GM18868 (cell line): Measurements from ENCODE around the gene RTN4RL1.
"Not testable (repeated sequence)": the region's sequence is repeated elsewhere in the genome, so short reads cannot be mapped to it uniquely, and the experiment has no call there.

ENCODE experiments used
- ATAC-seq: cut with Tn5 transposase; IDR thresholded peaks from one replicate; pipeline ENCODE4 v1.9.1; 2021; ENCODE audit warnings: mild to moderate bottlenecking, moderate library complexity; ENCODE audit not compliant: unreplicated experiment

Gene RTN4RL1

DNA sequence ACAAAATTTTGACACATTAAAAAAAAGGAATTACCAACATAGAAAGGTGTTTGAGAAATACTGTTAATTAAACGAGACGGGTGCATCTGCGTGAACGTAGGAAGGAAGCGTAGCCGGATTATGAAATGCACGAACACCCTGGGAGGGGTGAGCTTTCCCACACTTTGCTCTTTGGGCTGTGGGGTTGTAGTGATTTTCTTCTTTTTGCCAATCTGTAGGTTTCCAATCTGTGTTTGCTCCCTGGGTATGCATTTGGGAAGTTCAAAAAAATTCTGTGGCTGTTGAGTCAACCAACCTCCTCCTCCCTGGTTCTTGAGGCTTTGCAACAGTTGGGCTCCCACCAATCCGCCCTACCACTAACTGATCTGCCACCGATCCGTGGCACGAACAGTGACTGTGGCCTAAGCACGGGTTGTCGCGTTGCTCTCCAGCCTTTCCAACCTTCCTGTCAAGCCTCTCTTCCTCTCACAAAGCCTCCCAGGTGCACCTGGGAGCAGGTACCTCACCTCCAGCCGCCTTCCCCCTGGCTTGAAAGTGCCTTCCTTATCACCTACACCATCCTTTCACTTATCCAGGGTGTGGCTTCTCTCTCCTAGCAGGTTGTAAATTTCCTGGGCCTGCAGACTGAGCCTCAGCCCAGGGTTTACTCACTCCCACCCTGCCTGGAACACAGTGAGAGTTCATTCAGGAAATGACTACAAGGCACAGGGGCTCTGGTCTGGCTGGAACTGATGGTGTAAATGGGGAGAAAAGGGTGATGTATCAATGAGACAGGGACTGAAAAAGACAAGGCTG is 16.6 kb downstream of the RTN4RL1 start:
- no peak for ATAC-seq

DNA sequence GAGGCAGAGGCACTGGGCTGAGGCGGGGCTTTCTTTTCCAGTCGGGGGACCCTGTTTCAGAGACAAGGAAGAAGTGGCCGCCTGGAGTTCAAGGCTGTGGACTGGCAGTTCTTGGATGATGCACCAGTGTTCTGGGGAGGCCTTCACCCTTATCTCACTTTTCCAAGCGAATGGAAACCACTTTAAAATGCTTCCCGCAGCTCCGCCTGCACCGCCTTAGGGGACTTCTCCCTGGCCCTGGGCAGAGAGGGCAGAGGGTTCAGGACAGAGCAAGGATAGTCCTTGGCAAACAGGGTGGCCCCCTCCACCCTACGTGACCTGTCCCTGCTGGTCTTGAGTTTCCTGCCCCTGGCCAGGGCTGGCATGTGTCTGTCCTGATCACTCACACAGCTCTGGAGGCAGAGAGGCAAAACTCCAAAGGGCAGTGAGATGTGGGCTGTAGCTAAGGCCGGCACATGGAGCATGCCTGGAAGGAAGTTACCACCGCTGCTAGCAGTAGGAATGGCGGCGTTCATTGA is 20.6 kb downstream of the RTN4RL1 start:
- no peak for ATAC-seq

DNA sequence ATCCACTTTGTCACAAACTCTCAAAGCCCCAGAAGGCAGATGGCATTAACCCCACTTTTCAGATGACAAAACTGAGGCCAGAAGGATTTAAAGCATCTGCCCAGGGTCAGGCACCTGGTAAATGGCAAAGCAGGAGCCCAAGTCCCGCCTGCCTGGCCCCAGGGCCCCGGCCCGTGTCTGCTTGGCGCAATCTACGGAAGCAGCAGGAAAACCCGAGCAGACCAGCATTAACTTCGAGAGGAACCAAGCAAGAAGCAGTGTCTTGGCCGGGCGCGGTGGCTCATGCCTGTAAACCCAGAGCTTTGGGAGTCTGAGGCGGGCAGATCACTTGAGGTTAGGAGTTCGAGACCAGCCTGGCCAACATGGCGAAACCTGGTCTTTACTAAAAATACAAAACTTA is 21.6 kb downstream of the RTN4RL1 start:
- no peak for ATAC-seq

DNA sequence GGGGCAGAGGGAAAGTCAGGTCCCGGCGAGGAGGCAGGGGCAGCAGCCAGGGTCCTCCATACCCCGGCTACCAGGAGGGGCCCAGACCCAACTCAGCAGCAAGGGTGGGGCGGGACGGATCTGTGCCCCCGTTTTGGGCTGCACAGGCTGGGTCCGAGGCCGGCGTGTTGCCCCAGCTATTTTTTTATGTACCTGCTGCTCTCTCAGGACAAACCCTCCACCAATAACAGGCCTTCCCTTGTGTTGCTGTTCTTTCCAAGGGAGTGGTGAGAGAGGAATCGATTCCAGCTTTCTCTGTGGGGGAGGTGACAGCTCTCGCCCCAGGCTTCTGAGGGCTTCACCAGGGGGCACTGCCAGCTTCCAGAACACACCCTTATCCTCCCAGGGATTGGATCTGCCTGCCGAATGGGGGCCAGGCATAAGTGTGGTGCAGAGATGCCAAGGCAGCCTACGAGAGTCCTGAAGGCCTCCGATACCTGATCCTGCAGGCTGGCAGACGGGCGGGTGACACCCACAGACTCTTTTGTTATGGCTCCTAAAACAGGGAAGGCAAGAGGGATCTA is 22.3 kb downstream of the RTN4RL1 start:
- no peak for ATAC-seq

DNA sequence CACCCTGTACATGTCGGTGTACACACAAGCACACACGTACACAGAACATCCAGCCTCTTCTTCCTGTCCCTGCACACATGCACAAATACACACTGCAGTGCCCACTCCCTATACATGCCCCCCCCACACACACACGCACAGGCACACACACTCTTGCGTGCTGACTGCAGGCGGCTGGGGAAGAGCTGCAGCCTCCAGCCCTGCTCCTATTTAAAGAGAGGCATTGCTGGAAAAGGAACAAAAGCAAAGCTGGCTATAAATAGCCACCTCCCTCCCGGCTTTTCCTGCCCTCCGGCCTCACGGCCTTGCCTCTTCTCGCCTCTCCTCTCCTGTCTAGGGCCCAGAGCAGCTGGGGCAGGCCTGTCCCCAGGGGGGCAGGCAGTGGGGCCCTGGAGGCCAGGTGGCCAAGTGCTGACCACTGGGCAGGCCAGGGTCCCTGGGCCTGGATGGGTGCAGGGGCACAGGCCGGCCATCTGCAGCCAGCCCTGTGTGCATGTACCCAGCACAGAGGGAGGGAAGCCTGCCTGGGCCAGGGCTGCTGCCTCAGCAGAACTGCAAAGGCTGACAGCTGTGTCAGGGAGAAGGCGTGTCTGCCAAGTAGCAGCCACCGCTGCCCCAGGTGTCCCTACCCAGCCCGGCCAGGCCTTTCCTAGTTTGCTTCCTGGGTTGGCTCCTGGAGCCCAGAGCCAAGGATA is 25.4 kb downstream of the RTN4RL1 start:
- no peak for ATAC-seq

DNA sequence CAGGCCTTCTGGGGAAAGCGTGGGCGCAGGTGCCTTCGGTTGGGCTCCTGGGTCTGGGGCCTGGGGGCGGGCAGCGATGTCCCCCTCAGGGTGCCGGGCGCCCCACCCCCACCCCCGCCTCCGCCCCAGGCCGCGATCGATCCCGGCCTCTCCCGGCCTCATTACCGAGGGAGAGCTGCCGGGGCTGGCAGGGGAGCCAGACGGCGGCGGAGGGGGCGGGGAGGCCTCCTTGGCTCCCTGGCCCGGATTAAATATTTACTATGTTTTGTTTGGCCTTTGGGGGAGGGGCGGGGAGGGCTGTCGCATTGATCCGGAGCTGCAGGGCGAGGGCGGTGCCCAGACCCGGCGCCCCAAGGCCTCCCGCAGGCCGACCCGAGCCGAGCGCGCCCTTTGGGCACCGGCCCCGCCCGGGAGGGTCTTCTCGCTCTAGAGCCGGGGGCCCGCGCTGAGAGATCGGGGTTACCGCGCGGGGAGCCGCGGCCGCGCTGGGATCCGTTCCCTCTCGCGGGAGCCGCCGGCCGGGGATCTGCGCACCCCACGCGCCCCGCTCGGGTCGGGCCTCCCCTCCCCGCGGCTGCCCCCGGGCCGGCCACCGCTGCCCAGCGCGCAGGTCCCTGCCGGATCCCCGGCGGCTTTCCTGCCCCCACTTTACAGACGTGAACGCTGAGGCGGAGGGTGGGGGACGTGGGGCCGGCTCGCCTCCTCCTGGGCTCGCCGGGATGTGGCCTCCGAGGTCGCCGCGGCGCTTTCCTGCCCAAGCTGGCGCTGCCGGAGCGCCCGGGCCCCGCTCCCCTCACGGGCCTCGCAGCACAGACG is 27.0 kb downstream of the RTN4RL1 start:
- no peak for ATAC-seq

DNA sequence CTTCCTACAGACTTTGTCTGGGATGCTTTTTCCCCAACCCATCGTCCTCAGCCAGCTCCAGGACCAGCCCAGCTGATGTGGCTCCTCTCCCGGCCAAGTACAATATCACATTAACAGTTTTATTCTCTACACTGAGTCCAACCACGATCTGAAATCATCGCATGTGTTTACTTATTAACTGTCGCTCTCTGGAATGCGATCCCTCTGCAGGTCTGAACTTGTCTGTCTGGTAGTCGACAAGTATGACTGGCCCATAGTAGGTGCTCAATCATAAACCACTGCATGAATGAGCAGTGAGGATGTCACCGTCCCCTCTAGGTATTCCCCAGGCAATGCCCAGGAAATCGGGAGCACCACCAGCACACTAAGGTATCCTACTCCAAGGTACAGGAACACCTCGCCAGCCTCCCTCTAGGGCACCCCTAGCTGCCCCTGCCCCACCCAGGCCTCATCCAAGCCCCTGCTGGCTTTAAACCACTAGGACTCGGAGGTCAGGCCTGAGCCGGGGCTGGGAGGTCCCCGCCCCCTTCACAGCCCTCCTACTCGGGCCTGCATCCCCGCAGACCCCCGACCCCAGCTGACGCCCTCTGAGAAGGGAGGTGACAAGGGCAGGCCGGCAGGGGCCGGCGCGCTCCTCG is 27.7 kb downstream of the RTN4RL1 start:
- ATAC-seq: no peak

DNA sequence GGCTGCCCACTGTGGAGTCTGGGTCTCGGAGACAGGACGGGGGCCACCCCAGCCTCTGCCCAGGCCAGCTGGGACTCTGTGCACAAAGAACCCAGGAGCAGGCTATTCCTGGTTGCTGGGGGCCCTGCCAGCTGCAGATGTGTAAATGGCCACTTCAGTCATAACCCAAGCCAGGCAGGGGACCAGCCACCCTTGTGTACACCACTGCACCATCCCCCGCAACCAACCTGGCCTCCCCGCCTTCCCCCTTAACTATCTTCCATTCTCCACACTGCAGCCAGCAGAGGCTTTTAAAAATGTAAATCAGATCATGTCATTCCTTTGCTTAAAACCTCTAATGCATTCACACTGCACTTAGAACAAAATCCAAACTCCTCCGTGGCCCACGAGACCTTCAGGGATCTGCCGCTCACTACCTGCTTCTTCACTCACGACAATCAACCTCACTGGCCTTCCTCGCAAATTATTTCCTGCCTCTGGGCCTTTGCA is 28.3 kb downstream of the RTN4RL1 start:
- no peak for ATAC-seq

DNA sequence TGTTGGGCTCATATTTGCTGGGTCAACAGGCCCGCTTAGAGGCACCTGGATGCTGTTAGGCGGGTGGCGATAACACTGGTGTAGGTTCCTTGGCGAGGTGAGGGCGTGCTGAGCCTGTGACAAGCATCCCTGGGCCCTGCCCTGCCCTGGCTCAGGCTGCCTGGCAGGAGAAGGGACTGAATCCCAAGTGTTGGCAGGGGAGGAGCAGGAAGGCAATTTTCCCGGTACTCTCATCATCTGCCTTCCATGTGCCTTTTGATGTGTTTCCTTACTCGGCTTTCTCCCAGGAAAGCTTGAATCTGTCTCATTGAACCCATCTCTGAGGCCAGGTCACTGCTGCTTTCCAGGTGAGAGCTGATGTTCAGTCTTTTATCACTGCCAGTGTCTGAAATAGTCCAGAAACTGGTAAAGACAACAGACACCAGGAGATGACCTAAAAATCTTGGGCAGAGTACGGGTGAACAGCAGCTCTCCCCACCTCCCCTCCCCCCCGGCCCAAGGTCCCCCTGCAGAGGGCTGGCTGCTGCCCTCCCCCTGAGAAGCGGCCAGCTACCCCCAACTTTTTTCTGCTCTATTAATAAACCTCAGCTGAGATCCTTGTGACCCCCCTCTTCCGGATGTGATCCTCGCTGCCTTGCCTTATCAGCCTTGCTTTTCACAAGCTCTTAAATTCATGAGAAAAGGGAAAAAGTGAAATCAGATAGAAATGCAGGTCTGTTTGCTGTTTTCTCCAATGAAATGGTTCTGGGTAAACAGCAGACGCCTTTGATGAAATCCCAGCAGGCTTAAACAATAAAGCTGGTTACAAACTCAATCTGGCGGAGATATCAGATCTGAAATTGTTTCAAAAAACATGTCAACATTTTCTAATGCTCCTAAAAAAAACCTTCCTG is 29.0 kb downstream of the RTN4RL1 start:
- ATAC-seq: no peak

DNA sequence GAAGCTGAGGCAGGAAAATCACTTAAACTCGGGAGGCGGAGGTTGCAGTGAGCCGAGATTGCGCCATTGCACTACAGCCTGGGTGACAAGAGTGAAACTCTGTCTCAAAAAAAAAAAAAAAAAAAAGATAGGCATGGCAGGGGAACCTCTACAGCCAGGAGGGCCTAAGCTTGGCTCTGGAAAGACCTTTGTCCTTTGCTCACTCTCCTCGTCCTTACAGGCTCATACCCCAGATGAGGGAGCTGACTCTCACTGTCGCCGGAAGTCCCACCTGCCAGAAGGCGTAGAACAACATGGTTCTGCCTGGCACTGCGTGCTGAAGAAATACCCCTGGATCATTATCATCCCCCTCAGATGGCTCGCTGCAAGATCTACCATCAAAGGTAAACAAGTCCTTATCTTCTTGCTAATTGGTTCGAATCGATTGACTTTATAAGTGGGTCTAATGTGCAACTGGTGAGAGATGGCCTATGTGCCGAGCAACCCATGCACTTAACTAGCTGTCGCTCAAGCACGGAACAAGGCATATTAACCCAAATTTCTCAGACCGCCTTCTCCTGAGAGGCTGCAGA is 29.7 kb downstream of the RTN4RL1 start:
- ATAC-seq: no peak

DNA sequence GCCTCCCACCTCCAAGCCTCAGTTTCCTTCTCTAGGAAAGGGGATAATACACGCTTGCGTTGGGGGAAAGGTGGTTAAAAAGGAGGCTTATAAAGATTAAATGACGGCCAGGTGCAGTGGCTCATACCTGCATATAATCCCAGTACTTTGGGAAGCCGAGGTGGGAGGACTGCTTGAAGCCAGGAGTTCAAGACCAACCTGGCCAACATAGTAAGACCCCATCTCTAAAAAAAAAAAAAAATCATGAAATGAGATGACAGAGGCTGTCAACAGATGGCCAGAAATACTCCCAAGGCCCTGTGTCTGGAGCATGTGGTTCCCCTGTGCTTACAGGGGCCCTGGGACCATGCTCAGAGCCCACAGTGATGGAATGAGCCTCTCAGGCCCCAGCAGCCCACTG is 30.4 kb downstream of the RTN4RL1 start:
- no peak for ATAC-seq

DNA sequence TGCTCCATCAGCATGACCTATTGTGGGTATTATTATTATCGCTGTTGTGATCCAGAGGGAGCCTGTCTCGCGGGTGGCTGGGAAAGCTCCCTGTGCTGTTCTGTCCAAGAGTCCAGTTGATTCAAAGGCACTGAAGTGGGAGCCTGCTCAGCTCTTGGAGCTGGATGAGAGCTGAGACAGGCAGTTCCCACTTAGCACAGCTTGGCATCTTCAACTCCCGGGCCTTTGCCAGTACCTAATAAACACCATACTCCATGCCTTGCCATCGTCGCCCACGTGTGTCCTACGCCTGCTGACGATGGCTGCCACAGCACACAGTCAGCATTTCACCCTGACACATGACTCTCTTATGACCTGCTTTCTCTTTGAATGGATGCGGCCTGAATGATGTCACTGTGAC is 32.6 kb downstream of the RTN4RL1 start:
- no peak for ATAC-seq

DNA sequence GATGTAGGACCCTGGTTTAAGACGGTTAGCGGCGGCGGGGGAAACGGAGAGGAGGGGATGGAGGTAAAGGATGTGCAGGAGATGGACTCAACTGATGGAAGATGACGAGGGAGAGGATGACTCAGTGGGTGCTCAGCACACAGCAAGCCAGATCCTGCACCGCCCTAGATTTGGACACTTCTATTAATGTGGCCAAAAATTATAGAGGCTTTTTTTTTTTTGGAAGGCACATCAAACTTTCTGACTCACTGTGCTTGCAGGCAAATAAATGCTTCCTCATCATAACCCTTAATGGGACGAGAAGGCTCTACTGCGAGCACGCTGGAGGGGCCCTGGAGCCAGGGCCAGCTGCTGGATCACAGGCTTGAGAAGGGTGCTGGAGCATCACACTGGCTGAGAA is 36.0 kb downstream of the RTN4RL1 start:
- no peak for ATAC-seq

DNA sequence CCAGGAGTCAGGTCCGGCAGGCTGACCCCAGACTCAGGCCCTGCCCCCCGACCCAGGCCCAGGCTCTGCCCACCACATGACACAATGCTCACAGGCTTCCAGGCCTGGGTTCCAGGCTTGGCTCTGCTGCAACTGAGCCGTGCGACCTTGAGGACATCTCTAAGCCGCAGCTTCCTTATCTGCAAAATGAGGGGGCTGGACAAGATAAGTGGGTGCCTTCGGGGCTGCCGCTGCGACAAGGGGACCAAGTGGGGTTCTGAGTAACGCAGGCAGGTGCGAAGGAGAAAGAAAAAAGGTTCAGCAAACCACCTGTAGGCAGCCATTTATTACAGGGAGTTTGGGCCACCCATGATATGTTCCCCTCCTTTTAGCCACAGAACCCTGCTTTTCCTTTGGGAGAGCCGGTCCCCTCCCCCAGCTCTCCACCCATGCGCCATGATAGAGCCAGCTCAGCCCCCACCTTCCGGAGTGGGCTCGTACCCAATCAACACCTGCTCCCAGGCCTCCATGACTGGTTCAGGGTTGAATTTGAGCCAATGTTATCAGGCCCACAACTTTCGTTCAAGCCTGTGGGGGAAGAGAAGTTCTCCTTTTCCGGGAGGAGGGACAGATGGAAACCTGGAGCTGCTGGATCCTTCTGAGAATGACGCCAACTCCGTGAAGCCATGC is 38.2 kb downstream of the RTN4RL1 start:
- ATAC-seq: no peak

DNA sequence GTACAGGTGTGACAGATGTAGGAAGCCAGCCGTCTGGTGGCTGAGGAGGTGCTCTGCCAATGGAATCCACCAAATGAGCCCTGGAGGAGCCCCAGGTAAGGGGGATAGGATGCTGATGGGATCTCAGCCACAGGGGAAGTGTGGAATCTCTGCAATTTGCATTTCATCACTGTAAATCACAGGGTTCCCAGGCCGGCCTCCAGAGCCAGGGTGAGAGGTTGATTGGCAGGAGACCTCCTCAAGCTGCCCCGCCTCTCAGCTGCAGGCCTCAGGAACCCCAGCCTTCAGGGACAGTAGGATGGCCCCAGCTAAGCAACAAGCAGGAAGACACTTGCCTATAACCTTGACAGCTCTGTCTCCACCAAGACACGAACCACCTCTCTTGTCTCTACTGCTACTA is 39.4 kb downstream of the RTN4RL1 start:
- no peak for ATAC-seq

DNA sequence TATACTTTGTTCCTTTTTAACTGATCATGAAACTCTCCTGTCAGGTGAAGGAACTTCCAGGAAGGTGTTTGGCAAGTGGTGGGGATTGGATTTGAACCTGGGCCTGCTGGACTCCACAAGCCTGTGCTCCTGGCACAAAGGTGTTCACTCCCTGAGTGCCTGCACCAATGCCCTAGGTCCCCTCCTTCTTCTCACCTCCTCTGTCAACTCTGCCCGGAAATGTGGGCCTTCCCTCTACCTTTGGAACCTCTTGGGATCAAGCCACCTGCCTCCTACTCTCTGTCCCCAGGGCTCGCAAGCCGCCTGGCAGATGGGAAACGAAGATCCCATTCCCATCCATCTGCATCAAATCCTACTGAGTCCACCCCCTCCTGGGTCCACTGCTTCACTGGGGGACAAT is 40.0 kb downstream of the RTN4RL1 start:
- ATAC-seq: no peak

DNA sequence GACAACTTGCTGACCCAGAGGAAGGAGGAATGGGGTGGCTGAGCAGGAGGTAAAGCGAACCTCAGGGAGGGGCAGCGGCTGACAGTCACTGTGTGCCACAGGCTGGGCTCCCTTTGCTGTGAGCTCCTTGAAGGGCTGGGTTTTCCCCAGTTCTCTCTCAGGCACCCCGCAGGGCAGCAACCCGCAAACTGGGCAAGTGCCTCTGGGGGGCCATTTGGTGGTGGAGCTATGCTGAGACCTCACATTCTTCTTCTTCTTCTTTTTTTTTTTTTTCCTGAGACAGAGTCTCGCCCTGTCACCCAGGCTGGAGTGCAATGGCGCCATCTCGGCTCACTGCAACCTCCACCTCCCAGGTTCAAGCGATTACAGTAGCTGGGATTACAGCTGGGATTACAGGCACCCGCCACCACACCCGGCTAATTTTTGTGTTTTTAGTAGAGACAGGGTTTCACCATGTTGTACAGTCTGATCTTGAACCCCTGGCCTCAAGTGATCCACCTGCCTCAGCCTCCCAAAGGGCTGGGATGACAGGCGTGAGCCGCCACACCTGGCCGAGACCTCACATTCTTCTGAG is 42.3 kb downstream of the RTN4RL1 start:
- ATAC-seq: not testable (repeated sequence)

DNA sequence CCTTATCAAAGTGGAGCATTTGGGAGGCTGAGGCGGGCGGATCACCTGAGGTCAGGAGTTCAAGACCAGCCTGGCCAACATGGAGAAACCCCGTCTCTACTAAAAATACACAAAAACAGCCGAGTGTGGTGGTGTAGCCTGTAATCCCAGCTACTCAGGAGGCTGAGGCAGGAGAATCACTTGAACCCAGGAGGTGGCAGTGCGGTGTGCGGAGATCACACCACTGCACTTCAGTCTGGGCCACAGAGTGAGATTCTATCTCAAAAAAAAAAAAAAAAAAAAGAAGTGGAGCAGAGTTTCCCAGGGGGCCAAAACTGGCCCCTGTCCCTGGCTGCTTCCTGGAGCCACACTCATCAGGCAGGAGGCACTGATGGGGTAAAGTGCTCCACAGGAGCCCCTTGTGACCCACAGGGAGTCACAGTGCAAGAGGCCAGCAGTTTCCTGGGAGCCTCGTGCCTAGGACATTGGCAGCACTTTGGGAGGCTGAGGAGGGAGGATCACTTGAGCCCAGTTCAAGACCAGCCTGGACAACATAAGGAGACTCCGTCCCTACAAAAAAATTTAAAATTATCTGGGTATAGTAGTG is 44.4 kb downstream of the RTN4RL1 start:
- ATAC-seq: no peak
